Endothelial cell of umbilical vein (primary cell): ENCODE measurements around the gene GPR42. TPM values are rescaled to one million over a fixed set of nuclear protein-coding genes. Genes with fewer than 3 reads are reported as not detected.

Experiments
- BruUV-seq: library from RNA; stranded (reverse); fragments of 400-500 nt; replicated peaks from 2 replicates; lab custom pipeline; 2021; lab: Mats Ljungman, UMichigan
- CTCF ChIA-PET: fragments of 300-600, 350-600 bp; sonication (Branson Sonifier 250); formaldehyde crosslinking; loops from one replicate; lab custom pipeline; 2021; ENCODE audit warnings: antibody characterized with exemption, inconsistent platforms; lab: Charles Lee
- POLR2A ChIA-PET: fragments of 300-600, 350-600 bp; sonication (Branson Sonifier 250); formaldehyde crosslinking; loops from one replicate; lab custom pipeline; 2021; ENCODE audit warnings: antibody characterized with exemption, inconsistent platforms; lab: Charles Lee
- DNase-seq: peaks from one replicate; pipeline ENCODE4 v3.0.0-alpha.2; 2011; ENCODE audit warnings: low read depth, low spot score
- FAIRE-seq: peaks from 2 replicates; lab custom pipeline; 2011; peaks lifted over from hg19 to GRCh38; lab: Jason Lieb, UNC
- H2AFZ ChIP-seq: 2 replicates; pipeline ENCODE4 v1.6.0; 2012; ENCODE audit warnings: low read depth, low read length, control low read depth, inconsistent platforms
- H3K27ac ChIP-seq: 2 replicates; pipeline ENCODE4 v1.5.1; 2011; ENCODE audit warnings: low read depth, mild to moderate bottlenecking, control low read depth, low read length, moderate library complexity; ENCODE audit not compliant: insufficient read depth
- H3K27me3 ChIP-seq, 2 experiments: 2 replicates each; pipeline versions ENCODE4 v1.6.0 to v1.6.1; 2011; ENCODE audit warnings: low read length in 2 of 2, mixed read lengths in 1 of 2; ENCODE audit not compliant: control insufficient read depth in 2 of 2, insufficient read depth in 2 of 2
- H3K36me3 ChIP-seq, 2 experiments: 2 replicates in 1 of 2; 3 replicates in 1 of 2; pipeline ENCODE4 v1.5.1; 2011; ENCODE audit warnings: low read length in 2 of 2, mild to moderate bottlenecking in 1 of 2, moderate library complexity in 1 of 2; ENCODE audit not compliant: control insufficient read depth in 2 of 2, insufficient read depth in 2 of 2; ENCODE audit errors: extremely low read depth in 1 of 2
- H3K4me1 ChIP-seq: 3 replicates; pipeline ENCODE4 v1.5.1; 2011; ENCODE audit warnings: mild to moderate bottlenecking, low read length; ENCODE audit not compliant: control insufficient read depth, insufficient read depth; ENCODE audit errors: extremely low read depth
- H3K4me2 ChIP-seq: 2 replicates; pipeline ENCODE4 v1.6.1; 2011; ENCODE audit warnings: low read length, control low read depth, mixed read lengths; ENCODE audit not compliant: insufficient read depth
- H3K4me3 ChIP-seq, 3 experiments: fragments of 200-600 bp in 1 of 3; sonication (generic), shearing (Covaris generic) in 1 of 3; replicated peaks in 1 of 3; 2 replicates each; pipeline ENCODE4 v1.5.1; 2011 to 2016; ENCODE audit warnings: control low read depth in 3 of 3, low read length in 3 of 3, mild to moderate bottlenecking in 2 of 3, inconsistent platforms in 1 of 3, low read depth in 1 of 3, moderate library complexity in 1 of 3; ENCODE audit not compliant: insufficient read depth in 1 of 3
- H3K79me2 ChIP-seq: 2 replicates; pipeline ENCODE4 v1.6.0; 2012; ENCODE audit warnings: low read length, inconsistent platforms; ENCODE audit not compliant: control insufficient read depth, insufficient read depth
- H3K9ac ChIP-seq: replicated peaks from 2 replicates; pipeline ENCODE3; 2011; ENCODE audit warnings: low read length, control low read depth; ENCODE audit not compliant: insufficient read depth; ENCODE audit errors: extremely low read depth
- H3K9me1 ChIP-seq: replicated peaks from 3 replicates; pipeline ENCODE4 v1.6.0; 2011; ENCODE audit warnings: mild to moderate bottlenecking, low read length; ENCODE audit not compliant: control insufficient read depth, insufficient read depth; ENCODE audit errors: extremely low read depth
- H3K9me3 ChIP-seq: replicated peaks from 2 replicates; pipeline ENCODE4 v1.5.1; 2012; ENCODE audit warnings: low read length, inconsistent platforms; ENCODE audit not compliant: control insufficient read depth, insufficient read depth
- H4K20me1 ChIP-seq: replicated peaks from 2 replicates; pipeline ENCODE3; 2011; ENCODE audit warnings: mild to moderate bottlenecking, low read length; ENCODE audit not compliant: control insufficient read depth, insufficient read depth; ENCODE audit errors: extremely low read depth
- EZH2 ChIP-seq: IDR thresholded peaks from 2 replicates; pipeline ENCODE4 v1.6.1; 2012; ENCODE audit warnings: borderline replicate concordance, low read depth, mild to moderate bottlenecking, moderate library complexity, low read length, inconsistent platforms; ENCODE audit not compliant: severe bottlenecking
- FOS ChIP-seq: IDR thresholded peaks from 2 replicates; pipeline ENCODE4 v1.6.1; 2011; ENCODE audit warnings: mild to moderate bottlenecking, low read length, moderate library complexity, borderline replicate concordance; ENCODE audit not compliant: insufficient read depth
- GATA2 ChIP-seq: IDR thresholded peaks from 2 replicates; pipeline ENCODE4 v1.7.0; 2011; ENCODE audit warnings: low read depth, mild to moderate bottlenecking, moderate library complexity, mixed read lengths, low read length; ENCODE audit not compliant: insufficient read length, insufficient read depth
- JUN ChIP-seq: IDR thresholded peaks from 2 replicates; pipeline ENCODE4 v1.6.1; 2011; ENCODE audit warnings: borderline replicate concordance, low read depth; ENCODE audit not compliant: insufficient read length, insufficient read depth
- MAX ChIP-seq: IDR thresholded peaks from 2 replicates; pipeline ENCODE4 v1.6.1; 2011; ENCODE audit not compliant: insufficient read depth, insufficient read length
- MYC ChIP-seq: IDR thresholded peaks from one replicate; pipeline ENCODE4 v1.6.1; 2011; ENCODE audit warnings: mild to moderate bottlenecking, low read depth, low read length
- POLR2A ChIP-seq: IDR thresholded peaks from 2 replicates; pipeline ENCODE4 v1.6.1; 2012; ENCODE audit warnings: low read depth, mild to moderate bottlenecking, control low read depth, low read length
- POLR2AphosphoS5 ChIP-seq: IDR thresholded peaks from 2 replicates; pipeline ENCODE4 v1.6.1; 2012; ENCODE audit warnings: low read depth, mild to moderate bottlenecking, control low read depth, low read length, moderate library complexity; ENCODE audit not compliant: insufficient read depth
- dilution Hi-C: fragments of 300-500 bp; cut with MboI; formaldehyde crosslinking; loops from one replicate; pipeline ENCODE4 v1.15.0; 2019; ENCODE audit warnings: low sequenced_read_pairs; ENCODE audit not compliant: extremely low pct_ligation_motif_present
- intact Hi-C: fragments of 100-400 bp; cut with micrococcal nuclease; formaldehyde crosslinking; loops from one replicate; pipeline ENCODE4 v1.10.0; 2022
- polyA plus RNA-seq, 4 experiments: library from polyadenylated mRNA; depleted of rRNA in 3 of 4; stranded (reverse) in 3 of 4; unstranded in 1 of 4; fragments of >200 nt; gene quantifications; 2 replicates each; pipeline versions ENCODE4 v1.2.1 to v1.2.3, GENCODE V29; 2011 to 2012; ENCODE audit warnings: missing spikeins in 1 of 4
- total RNA-seq: library from RNA; stranded (reverse); gene quantifications from 2 replicates; pipeline ENCODE4 v1.2.3, GENCODE V29; 2021
- TF ChIP-seq, protein P1 (sequence below), 2 donors: IDR thresholded peaks; 1 replicate in 1 of 2; 2 replicates in 1 of 2; pipeline ENCODE4 v1.5.1; 2011; ENCODE audit warnings: low read length in 2 of 2, mild to moderate bottlenecking in 2 of 2, moderate library complexity in 2 of 2, control low read depth in 1 of 2, inconsistent platforms in 1 of 2, low read depth in 1 of 2; ENCODE audit not compliant: insufficient read depth in 1 of 2; ENCODE audit errors: extremely low read depth in 1 of 2

GPR42 gene
- total and polyA plus RNA-seq, 2 donors (not counting 3 experiments of a cell fraction or from before 2014, with no cell fraction given): not detected

GRCh38 chr19:35340431-35340830 is 30.4 kb upstream of the GPR42 start:
- dilution Hi-C loops (no loop called here), intact Hi-C loops (no loop called here)
- H3K27ac ChIP-seq: no peak overlapping the region
- no peaks in the 10 kb centered on the region for H3K9me3 ChIP-seq
- no peak overlapping the region for H3K4me2 ChIP-seq
- TF ChIP-seq MAX (no peak), POLR2A (no peak), FOS (no peak), MYC (no peak), JUN (no peak), POLR2AphosphoS5 (no peak), EZH2 (no peak), GATA2 (no peak)
- TF ChIP-seq, protein P1, sequence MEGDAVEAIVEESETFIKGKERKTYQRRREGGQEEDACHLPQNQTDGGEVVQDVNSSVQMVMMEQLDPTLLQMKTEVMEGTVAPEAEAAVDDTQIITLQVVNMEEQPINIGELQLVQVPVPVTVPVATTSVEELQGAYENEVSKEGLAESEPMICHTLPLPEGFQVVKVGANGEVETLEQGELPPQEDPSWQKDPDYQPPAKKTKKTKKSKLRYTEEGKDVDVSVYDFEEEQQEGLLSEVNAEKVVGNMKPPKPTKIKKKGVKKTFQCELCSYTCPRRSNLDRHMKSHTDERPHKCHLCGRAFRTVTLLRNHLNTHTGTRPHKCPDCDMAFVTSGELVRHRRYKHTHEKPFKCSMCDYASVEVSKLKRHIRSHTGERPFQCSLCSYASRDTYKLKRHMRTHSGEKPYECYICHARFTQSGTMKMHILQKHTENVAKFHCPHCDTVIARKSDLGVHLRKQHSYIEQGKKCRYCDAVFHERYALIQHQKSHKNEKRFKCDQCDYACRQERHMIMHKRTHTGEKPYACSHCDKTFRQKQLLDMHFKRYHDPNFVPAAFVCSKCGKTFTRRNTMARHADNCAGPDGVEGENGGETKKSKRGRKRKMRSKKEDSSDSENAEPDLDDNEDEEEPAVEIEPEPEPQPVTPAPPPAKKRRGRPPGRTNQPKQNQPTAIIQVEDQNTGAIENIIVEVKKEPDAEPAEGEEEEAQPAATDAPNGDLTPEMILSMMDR (IDR thresholded peaks at IDR 0.05; ENCODE audit: extremely low read depth in 1 of 2, insufficient read depth in 1 of 2, low read depth in 1 of 2, low read length in 2 of 2): no peak
- BruUV-seq: no TSS peak
- no peaks in the 10 kb centered on the region for H3K9me1 ChIP-seq
- H3K4me3 ChIP-seq: no peak overlapping the region
- H3K27me3 ChIP-seq: no peaks in the 10 kb centered on the region
- ChIA-PET CTCF (no interaction called here), POLR2A (no interaction called here)
- DNase-seq: no peak
- no peaks in the 10 kb centered on the region for H3K36me3 ChIP-seq
- H3K4me1 ChIP-seq: no peaks in the 10 kb centered on the region
- H3K9ac ChIP-seq: no peak overlapping the region
- no peaks in the 10 kb centered on the region for H4K20me1 ChIP-seq
- FAIRE-seq: no peak
- H3K79me2 ChIP-seq: no peaks in the 10 kb centered on the region
- H2AFZ ChIP-seq: no peak overlapping the region
